GM21619 (cell line): ENCODE measurements around the gene SLC5A11.
"Not testable (repeated sequence)": the region's sequence is repeated elsewhere in the genome, so short reads cannot be mapped to it uniquely, and the experiment has no call there.

Source experiments
- ATAC-seq: cut with Tn5 transposase; IDR thresholded peaks from one replicate; pipeline ENCODE4 v1.9.1; 2021; ENCODE audit not compliant: unreplicated experiment

SLC5A11 gene

GRCh38 chr16:24845726-24846547 lies at the start of gene SLC5A11:
Gene SLC5A11 (plus strand): TSS chr16:24845963. CDS start chr16:24858644, 12,681 bp downstream.
- ATAC-seq: no peak

GRCh38 chr16:24800586-24800985 lies 45.2 kb upstream of the SLC5A11 start:
- ATAC-seq: no peak

GRCh38 chr16:24801761-24802302 lies 43.9 kb upstream of the SLC5A11 start:
- no peak for ATAC-seq

- ATAC-seq: no peak
Measured at GRCh38 chr16:24805484-24805883, 40.3 kb upstream of the SLC5A11 start.

- no peak for ATAC-seq
Measured at GRCh38 chr16:24807301-24807700, 38.5 kb upstream of the SLC5A11 start.

- no peak for ATAC-seq
Measured at GRCh38 chr16:24810951-24811843, 34.6 kb upstream of the SLC5A11 start.

GRCh38 chr16:24812813-24813212 lies 33.0 kb upstream of the SLC5A11 start:
- not testable (repeated sequence) for ATAC-seq

- no peak for ATAC-seq
Measured at GRCh38 chr16:24815021-24815420, 30.7 kb upstream of the SLC5A11 start.

GRCh38 chr16:24816688-24817087 lies 29.1 kb upstream of the SLC5A11 start:
- no peak for ATAC-seq

- ATAC-seq: no peak
Measured at GRCh38 chr16:24819462-24820040, 26.2 kb upstream of the SLC5A11 start.

GRCh38 chr16:24820522-24820921 lies 25.2 kb upstream of the SLC5A11 start:
- ATAC-seq: no peak

- no peak for ATAC-seq
Measured at GRCh38 chr16:24821129-24821528, 24.6 kb upstream of the SLC5A11 start.

GRCh38 chr16:24822542-24822941 lies 23.2 kb upstream of the SLC5A11 start:
- ATAC-seq: no peak

- ATAC-seq: no peak
Measured at GRCh38 chr16:24822974-24823373, 22.8 kb upstream of the SLC5A11 start.

- ATAC-seq: no peak
Measured at GRCh38 chr16:24825696-24826095, 20.1 kb upstream of the SLC5A11 start.

- ATAC-seq: no peak
Measured at GRCh38 chr16:24826096-24826690, 19.6 kb upstream of the SLC5A11 start.

- no peak for ATAC-seq
Measured at GRCh38 chr16:24826817-24827566, 18.8 kb upstream of the SLC5A11 start.

GRCh38 chr16:24829153-24829552 lies 16.6 kb upstream of the SLC5A11 start:
- ATAC-seq: no peak

- ATAC-seq: no peak
Measured at GRCh38 chr16:24833352-24833751, 12.4 kb upstream of the SLC5A11 start.
